Non-pigmented ciliary epithelial cell (primary cell): Measurements from ENCODE around the gene SP4.

Experiments
- DNase-seq: peaks from one replicate; pipeline ENCODE4 v3.0.0-alpha.2; 2010; ENCODE audit warnings: low read depth

SP4 gene

GRCh38 chr7:21443149-21443841 is 15.4 kb downstream of the SP4 start:
- DNase-seq: no peak

DNA sequence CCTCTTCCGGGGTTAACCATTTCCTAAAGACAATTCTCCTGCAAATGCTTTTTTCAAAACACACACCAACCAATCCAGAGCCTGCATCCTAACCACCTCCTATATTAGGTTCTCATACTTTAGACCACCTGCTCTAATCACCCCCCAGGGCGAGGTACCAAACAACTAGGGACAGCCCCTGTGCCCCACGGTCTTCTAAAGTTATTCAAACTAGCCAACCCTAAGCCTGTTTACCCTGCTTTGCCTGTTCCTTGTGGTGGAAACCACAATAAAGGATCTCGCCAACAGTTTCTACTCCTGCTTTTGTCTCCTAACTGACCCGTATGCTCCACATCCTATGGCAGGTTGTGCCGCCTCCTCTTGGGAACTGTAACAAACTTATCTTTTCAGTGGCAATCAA is 21.1 kb downstream of the SP4 start:
- DNase-seq: no peak

DNA sequence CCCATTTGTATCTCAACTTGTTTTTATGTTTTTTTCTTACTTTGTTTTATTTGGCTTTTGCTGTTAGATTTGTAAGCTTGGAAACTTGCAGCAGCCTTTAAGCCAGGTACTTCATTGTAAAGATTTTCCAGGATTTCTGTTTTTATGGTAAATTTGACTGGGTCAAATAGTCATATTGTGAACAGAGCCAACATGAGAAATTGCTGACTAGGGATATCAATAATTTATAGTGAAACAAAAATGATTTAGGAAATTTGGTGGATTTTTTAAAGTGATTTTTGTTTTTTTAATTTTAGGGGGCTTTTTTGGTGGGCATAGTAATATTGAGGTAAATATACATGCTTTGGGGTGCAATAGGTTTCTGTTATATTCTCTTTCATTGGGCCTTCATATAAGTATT is 22.2 kb downstream of the SP4 start:
- DNase-seq: no peak

- DNase-seq: no peak
These were observed 23.1 kb downstream of the SP4 start for GRCh38 chr7:21450941-21451340.

DNA sequence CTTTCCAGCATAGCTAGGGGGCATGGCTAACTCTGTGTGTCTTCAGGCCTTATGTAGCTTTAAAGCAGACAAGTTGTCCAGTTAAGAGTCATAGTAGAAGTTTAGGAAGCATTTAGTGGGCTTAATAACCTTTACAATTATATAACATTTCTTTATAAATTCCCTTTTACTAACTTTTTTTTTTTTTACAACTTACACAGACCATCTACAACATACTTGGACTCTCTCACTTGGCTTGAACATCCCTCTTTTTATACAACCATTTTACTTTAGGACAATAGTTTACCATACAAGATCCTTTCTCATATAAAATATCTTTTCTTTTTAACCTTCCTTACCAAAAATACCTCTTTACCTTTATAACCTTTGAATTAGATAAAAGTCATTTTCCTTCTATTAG is 26.3 kb downstream of the SP4 start:
- DNase-seq: no peak

- DNase-seq: no peak
These were observed 27.0 kb downstream of the SP4 start for GRCh38 chr7:21454906-21455305.

DNA sequence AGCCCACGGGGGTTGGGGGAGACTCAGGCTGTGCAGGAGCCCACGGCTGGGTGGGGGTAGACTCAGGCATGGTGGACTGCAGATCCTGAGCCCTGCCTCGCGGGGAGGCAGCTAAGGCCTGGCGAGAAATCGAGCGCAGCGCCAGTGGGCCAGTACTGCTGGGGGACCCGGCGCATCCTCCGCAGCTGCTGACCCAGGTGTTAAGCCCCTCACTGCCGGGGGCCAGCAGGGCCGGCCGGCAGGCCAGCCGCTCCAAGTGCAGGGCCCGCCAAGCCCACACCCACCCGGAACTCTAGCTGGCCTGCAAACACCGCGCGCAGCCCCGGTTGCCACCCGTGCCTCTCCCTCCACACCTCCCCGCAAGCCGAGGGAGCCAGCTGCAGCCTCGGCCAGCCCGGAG is 33.4 kb downstream of the SP4 start:
- no peak for DNase-seq

GRCh38 chr7:21462081-21462480 is 34.2 kb downstream of the SP4 start:
- no peak for DNase-seq

GRCh38 chr7:21463524-21463923 is 35.6 kb downstream of the SP4 start:
- no peak for DNase-seq

DNA sequence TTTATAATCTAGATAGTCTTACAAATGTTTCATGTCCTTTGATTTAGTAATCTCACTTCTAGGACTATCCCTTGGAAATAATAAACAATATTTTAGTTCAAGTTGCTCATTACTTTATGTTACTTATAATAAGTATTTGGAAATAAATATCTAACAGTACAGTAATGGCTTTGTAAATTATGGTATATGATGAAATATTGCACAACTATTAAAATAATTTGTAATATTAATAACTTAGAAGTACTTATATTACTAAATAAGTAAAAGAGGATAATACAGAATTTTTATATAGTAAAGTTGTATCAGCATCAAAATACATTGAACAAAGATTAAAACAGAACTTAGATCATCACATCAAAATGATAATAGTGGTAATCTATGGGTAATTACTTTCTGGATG is 41.1 kb downstream of the SP4 start:
- DNase-seq: no peak

DNA sequence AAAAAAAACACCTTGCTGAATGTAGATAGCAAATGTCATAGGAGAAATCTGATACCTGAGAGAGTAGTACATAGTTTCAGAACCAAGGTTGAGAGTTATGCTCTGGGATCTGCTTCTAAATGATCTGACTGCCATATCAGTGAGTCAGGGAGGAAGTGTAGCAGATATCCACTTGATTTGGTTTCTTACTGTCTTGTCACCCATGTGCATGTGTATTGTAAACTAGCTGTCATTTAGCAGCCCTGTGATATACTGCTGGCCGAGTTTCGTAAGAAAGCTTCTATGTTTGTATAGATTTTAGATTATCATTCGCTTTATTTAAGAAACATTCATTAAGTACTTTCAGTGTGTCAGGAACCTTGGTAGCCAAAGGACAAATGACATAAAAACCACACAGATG is 42.0 kb downstream of the SP4 start:
- DNase-seq: no peak

DNA sequence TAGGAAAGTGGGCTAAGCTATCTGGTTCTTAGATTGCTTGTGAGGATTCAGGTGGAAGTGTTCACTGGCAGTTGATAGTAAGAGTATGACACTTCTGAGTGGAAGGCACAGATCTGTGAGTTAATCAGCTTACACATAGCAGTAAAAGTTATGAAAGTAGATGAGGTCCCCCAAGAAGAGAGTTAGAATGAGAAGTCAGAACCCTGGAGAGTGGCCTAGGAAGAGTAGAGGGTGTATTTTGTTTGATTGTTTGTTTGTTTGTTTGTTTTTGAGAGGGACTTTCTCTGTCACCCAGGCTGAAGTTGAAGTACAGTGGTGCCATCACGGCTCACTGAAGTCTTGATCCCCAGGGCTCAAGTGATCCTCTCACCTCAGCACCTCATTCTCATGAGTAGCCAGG is 44.1 kb downstream of the SP4 start:
- no peak for DNase-seq

DNA sequence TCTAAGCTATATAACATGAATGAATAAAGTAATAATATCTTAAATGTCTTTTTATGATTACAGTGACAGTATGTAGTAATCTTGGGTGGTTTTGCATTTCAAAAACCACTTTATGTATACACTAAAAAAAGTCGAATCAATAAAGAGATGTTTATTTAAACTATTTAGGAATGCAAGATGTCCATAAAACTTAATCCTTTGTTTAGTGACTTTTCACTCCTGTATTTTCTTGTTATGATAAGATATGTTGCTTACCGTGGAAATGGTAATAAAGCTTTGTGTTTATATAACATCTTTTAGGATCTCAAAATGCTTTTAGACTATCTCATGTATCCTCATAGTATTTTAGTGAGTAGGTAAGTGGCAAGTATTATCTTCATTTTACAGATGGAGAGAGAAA is 48.5 kb downstream of the SP4 start:
- DNase-seq: no peak

- no peak for DNase-seq
These were observed 53.0 kb downstream of the SP4 start for GRCh38 chr7:21480693-21481403.

DNA sequence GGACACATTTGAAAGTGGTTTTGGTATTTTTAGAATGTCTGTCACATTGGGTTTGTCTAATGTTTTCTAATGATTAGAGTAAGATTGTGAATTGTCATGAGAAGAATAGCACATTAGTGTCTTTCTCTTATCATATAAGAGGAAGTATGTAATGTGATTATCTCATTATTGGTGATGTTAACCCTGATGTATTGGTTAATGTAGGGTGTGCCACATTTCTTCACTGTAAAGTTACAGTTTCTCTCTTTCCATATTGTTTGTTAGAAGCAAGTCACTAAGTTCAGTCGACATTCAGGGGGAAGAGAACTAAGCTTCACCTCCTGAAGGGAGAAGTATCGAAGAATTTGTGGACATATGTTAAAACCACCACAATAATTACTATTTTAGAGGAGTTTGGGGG is 58.6 kb downstream of the SP4 start:
- DNase-seq: no peak

DNA sequence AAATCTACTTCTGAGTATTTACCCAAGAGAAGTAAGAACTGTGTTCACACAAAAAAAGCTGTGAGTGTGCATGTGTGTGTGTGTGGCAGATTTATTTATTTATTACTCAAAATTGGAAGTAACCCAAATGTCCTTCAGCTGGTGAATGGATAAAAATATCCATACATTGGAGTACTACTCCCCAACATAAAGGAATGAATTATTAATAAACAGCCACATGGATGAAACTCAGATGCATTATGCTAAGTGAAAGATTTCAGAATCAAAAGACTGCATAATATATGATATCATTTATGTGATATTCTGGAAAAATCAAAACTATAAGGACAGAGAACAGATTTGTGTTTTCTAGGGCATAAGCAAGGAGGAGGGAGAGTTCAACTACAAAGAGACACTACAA is 67.8 kb downstream of the SP4 start:
- DNase-seq: no peak

DNA sequence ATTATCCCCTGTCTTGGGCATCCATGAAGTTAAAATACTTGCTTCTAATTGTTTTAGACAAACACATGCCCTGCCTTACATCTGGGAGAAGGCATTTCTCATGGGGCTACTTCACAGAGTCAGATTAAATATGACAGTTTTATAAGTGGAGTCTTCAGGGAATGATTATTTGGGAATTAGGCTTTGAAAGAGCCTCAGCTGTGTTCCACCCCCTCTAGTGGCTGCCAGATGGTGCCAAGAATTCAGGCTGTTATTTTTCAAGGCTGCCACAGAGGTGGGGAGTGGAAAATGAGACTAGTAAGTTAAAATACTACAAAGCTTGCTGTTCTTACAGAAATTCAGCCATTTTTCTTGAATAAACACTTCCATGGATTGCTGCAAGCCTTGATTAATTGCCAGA is 69.2 kb downstream of the SP4 start:
- DNase-seq: peak; percentile 3

DNA sequence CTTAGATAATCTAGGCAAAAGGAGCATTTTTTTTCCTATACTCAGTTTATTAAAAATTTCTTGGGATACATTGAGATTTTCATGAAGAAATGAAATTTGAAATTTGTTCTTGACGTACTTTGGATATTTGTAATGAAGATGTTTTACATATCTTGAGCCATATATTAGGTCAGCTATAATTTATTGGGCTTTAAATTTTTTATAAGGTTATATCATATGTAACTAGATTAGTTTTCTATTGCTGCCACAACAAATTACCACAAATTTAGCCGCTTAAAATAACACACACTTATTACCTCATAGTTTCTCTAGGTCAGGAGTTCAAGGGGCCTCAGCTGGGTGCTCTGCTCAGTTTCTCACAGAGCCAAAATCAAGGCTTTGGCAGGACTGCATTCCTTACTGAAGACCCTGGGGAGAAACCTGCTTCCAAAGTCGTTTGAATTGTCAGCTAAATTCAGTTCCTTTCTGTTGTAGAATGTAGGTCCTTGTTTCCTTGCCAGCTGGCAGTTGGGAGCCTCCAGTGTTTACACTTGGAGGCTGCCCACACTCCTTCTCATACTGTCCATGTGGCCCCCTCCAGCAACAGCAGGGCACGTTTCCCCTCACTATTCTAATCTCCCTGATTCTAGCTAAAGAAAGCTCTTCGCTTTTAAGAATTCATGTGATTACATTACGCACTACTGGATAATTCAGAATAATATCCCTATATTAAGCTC is 72.4 kb downstream of the SP4 start:
- no peak for DNase-seq

- DNase-seq: no peak
These were observed 76.1 kb downstream of the SP4 start for GRCh38 chr7:21504021-21504420.

- peak; percentile 1 for DNase-seq
These were observed 79.9 kb downstream of the SP4 start for GRCh38 chr7:21507627-21508343.

- DNase-seq: no peak
These were observed 80.7 kb downstream of the SP4 start for GRCh38 chr7:21508538-21508937.

- no peak for DNase-seq
These were observed 86.2 kb downstream of the SP4 start for GRCh38 chr7:21514062-21514461.

GRCh38 chr7:21524680-21525079 is 96.8 kb downstream of the SP4 start:
- no peak for DNase-seq
